ENCODE measurements around the gene FBXO21. TPM values are rescaled to one million over a fixed set of nuclear protein-coding genes. Genes with fewer than 3 reads are reported as not detected.
"Not testable (repeated sequence)": the region's sequence is repeated elsewhere in the genome, so short reads cannot be mapped to it uniquely, and the experiment has no call there.

The FBXO21 gene
- total and polyA plus RNA-seq, 2 of the 13 experiments (the other 11 are each of a cell fraction or from before 2014, with no cell fraction given) = 15.6 to 32.5 TPM

GRCh38 chr12:117105902-117106301 lies 84.4 kb downstream of the FBXO21 start (continued):
- TF ChIP-seq ZBTB2 (CRISPR knock-in tag; IDR thresholded peaks at IDR 0.05; ENCODE audit: low read depth) (no peak), PRPF4 (IDR thresholded peaks at IDR 0.05; ENCODE audit: low read depth, low read length, poor library complexity, severe bottlenecking) (no peak), WIZ (CRISPR knock-in tag; IDR thresholded peaks at IDR 0.05) (no peak), CEBPG (CRISPR knock-in tag; IDR thresholded peaks at IDR 0.05) (peak; percentile 59), TCF7 (IDR thresholded peaks at IDR 0.05; ENCODE audit: low read depth) (peak; percentile 53; the same call in 1 of the 2 replicates), ZNF354B (CRISPR knock-in tag; IDR thresholded peaks at IDR 0.05) (no peak), ZNF652 (CRISPR knock-in tag; IDR thresholded peaks at IDR 0.05; ENCODE audit: borderline replicate concordance, low read depth) (no peak), TGIF2 (CRISPR knock-in tag; IDR thresholded peaks at IDR 0.05) (no peak)

GRCh38 chr12:117104003-117104402 lies 86.3 kb downstream of the FBXO21 start:
- H2AFZ ChIP-seq (ENCODE audit: low read length); H3K9ac ChIP-seq (ENCODE audit: insufficient read depth, low read depth, low read length); H3K79me2 ChIP-seq (ENCODE audit: insufficient read depth, low read length); H4K20me1 ChIP-seq (ENCODE audit: insufficient read depth, low read length); CTCF ChIA-PET (ENCODE audit: low intra/inter-chr PET ratio, low total read pairs); BruUV-seq (replicated peaks); H3K36me3 ChIP-seq (replicated peaks in 1 of 2; ENCODE audit: control insufficient read depth in 1 of 2, insufficient read depth in 2 of 2, low read length in 2 of 2); POLR2A ChIA-PET; H3K4me2 ChIP-seq (ENCODE audit: low read depth, low read length); DNase-seq (ENCODE audit: low spot score); intact Hi-C loops (cut with micrococcal nuclease; ENCODE audit: unreplicated experiment); FAIRE-seq; H3K27ac ChIP-seq (ENCODE audit: extremely low read length, insufficient read depth, low read length); ATAC-seq; H3K9me3 ChIP-seq (ENCODE audit: low read length); in situ Hi-C loops (cut with HindIII; ENCODE audit: extremely low pct_ligation_motif_present, low pct_unique_long_range_greater_than_20kb); H3K4me3 ChIP-seq (replicated peaks in 1 of 3; ENCODE audit: insufficient read depth in 1 of 3, low read depth in 2 of 3, low read length in 3 of 3): not testable (repeated sequence)
- Histone ChIP-seq H3K4me1 (ENCODE audit: insufficient read depth, low read length) (peaks cover 70% of the 10 kb centered on the region), H3K27me3 (ENCODE audit: control insufficient read depth in 1 of 2, insufficient read depth in 2 of 2, low read length in 2 of 2) (peaks cover 2 to 31% of the 10 kb centered on the region in 2 experiments; a peak in 4 of 5 replicates)
- WGBS (ENCODE audit: low lambda C conversion rate) = 15% methylated on average over 2 of the region's 2 CpGs
- peak; percentile 90; the same call in 1 of the 2 replicates for TF ChIP-seq ZNF232 (CRISPR knock-in tag; IDR thresholded peaks at IDR 0.05; ENCODE audit: borderline replicate concordance)

All from HepG2 (cell line).